PFSK-1 (cell line): Measurements from ENCODE around the gene DIP2A.

Experiments used
- FOXP2 ChIP-seq: optimal IDR thresholded peaks from 2 replicates; pipeline ENCODE3; 2011; ENCODE audit warnings: borderline replicate concordance, control low read depth, inconsistent platforms; ENCODE audit not compliant: insufficient read depth; ENCODE audit errors: extremely low read length, extremely low read depth
- POLR2AphosphoS5 ChIP-seq: IDR thresholded peaks from 2 replicates; pipeline ENCODE4 v1.6.1; 2012; ENCODE audit warnings: low read depth, mild to moderate bottlenecking, control low read depth, low read length, moderate library complexity
- REST ChIP-seq, 2 experiments: IDR thresholded peaks; 2 replicates each; pipeline versions ENCODE4 v1.6.1 to v1.8.0; 2011 to 2012; ENCODE audit warnings: low read depth in 2 of 2, low read length in 2 of 2, control low read depth in 1 of 2, inconsistent platforms in 1 of 2, mild to moderate bottlenecking in 1 of 2, moderate library complexity in 1 of 2; ENCODE audit not compliant: insufficient read depth in 1 of 2
- SIN3A ChIP-seq: IDR thresholded peaks from 2 replicates; pipeline ENCODE4 v1.6.1; 2012; ENCODE audit warnings: mild to moderate bottlenecking, low read length, moderate library complexity, borderline replicate concordance; ENCODE audit not compliant: insufficient read depth
- TAF1 ChIP-seq: IDR thresholded peaks from 2 replicates; pipeline ENCODE4 v1.6.1; 2012; ENCODE audit warnings: low read length, control low read depth, borderline replicate concordance; ENCODE audit not compliant: insufficient read depth

The DIP2A gene

DNA sequence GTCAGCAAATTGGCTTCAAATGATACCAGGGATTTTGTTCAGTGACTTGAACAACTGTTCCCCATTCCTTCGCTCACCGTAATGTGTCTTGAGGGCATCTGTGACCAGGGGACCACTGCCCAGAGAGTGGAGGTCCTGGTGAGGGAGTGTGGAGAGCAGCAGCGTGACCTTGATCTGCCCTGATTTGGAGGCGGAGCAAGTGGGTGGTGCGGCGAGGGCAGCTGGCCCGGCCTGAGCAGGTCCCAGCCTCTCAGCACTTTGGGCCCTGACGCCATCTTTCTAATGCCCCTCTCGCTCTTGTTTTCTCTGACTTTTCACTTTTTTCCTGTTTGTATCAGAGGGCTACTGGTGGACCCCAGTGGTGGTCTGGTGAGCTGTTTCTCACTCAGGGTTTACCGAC lies 31.1 kb downstream of the DIP2A start:
- no peak for TF ChIP-seq POLR2AphosphoS5
- no peak for TF ChIP-seq FOXP2
- TF ChIP-seq REST (IDR thresholded peaks at IDR 0.05; ENCODE audit: insufficient read depth in 1 of 2, low read depth in 2 of 2, low read length in 2 of 2): no peak
- no peak for TF ChIP-seq SIN3A

DNA sequence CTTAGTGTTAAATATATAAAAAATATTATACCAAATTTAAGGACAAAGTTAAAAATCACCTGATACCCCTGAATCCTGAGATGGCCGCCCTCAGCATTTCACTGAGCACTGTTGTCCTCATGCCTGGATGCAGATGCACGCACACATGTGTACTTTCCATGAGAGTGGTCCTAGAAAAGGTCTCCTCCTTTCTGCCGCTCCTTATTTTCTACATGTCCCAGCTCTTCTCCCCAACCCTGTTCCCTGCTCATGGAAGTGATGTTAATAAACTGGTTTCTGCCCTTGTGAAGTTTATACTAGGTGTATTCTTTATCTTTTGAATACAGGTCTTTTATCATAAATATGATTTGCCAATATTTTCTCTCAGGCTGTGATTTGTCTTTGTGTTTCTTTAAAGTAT lies 32.9 kb downstream of the DIP2A start:
- TF ChIP-seq TAF1: no peak
- TF ChIP-seq SIN3A: no peak
- no peak for TF ChIP-seq FOXP2

DNA sequence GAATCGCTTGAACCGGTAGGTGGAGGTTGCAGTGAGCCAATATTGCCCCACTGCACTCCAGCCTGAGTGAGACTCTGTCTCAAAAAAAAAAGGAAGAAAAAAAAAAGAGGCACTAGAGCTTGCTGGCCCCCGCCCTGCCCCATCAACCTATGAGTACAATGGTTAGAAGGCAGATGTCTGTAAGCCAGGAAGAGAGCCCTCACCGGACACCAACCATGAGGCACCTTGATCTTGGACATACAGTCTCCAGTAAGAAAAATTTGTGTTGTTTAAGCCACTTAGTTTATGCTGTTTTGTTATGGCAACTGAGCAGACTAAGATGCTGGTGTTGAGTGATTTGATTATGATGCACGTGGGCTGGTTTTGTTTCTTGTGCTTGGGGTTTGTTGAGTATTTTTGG lies 34.2 kb downstream of the DIP2A start:
- no peak for TF ChIP-seq REST (IDR thresholded peaks at IDR 0.05; ENCODE audit: insufficient read depth in 1 of 2, low read depth in 2 of 2, low read length in 2 of 2)
- no peak for TF ChIP-seq POLR2AphosphoS5
- no peak for TF ChIP-seq TAF1
- TF ChIP-seq SIN3A: no peak
- TF ChIP-seq FOXP2: no peak

GRCh38 chr21:46493828-46494227 lies 35.1 kb downstream of the DIP2A start:
- no peak for TF ChIP-seq FOXP2
- TF ChIP-seq REST (IDR thresholded peaks at IDR 0.05; ENCODE audit: insufficient read depth in 1 of 2, low read depth in 2 of 2, low read length in 2 of 2): no peak
- no peak for TF ChIP-seq SIN3A
- no peak for TF ChIP-seq TAF1
- no peak for TF ChIP-seq POLR2AphosphoS5

DNA sequence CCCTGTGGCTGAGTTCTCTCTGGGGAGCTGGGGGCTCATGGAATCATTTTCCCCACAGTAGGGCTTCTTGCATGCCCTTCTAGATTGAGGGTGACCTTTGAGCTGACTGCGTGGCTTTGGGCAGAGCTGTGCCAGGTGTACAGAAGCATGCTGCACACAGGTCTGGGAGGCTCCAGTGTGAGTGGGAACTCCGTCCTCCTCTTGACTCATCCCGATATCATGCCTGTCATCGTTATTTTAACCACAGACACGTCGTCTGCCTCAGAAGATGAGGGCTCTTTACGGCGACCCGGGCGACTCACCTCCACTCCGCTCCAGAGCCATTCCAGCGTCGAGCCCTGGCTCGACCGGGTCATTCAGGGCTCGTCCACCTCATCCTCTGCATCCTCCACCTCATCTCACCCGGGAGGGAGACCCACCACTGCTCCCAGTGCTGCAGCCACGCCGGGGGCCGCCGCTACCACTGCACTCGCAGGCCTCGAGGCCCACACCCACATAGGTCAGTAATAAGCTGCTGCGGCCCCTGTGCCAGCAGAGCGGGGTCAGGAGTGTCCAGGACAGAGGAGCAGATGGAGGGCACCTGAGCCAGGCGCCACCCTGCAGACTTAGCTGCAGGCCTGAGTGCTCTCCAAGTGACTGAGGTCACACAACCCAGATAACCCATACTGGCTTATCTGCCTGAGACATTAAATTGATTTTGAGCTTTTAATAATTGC lies 39.8 kb downstream of the DIP2A start:
- TF ChIP-seq SIN3A (no peak), FOXP2 (no peak), POLR2AphosphoS5 (no peak)

GRCh38 chr21:46500224-46500861 lies 41.7 kb downstream of the DIP2A start:
- TF ChIP-seq FOXP2 (no peak), REST (IDR thresholded peaks at IDR 0.05; ENCODE audit: insufficient read depth in 1 of 2, low read depth in 2 of 2, low read length in 2 of 2) (no peak), SIN3A (no peak), TAF1 (no peak), POLR2AphosphoS5 (no peak)
